Stimulated activated naive CD8-positive, alpha-beta T cell treated with anti-CD3 and anti-CD28 coated beads, Interleukin-15, amount 100 ng/mL, for 72 hours (primary cell): ENCODE results near the gene TPPP2.
A peak's percentile ranks its signal among the peaks of the same experiment; 100 is the strongest.
"Not testable (repeated sequence)": the region's sequence is repeated elsewhere in the genome, so short reads cannot be mapped to it uniquely, and the experiment has no call there.

ENCODE experiments used
- ATAC-seq: fragments of 150-1000 bp; cut with Tn5 transposase; 2 replicates; pipeline ENCODE4 v1.10.0; 2021; ENCODE audit warnings: mild to moderate bottlenecking, moderate library complexity
- DNase-seq, 2 donors: peaks; one replicate each; pipeline ENCODE4 v3.0.0; 2021 to 2022
- H3K27ac Mint-ChIP-seq, 2 donors: one replicate each; pipeline ENCODE4 v1.8.0; 2022; ENCODE audit warnings: mild to moderate bottlenecking in 2 of 2, mixed read lengths in 2 of 2, moderate library complexity in 2 of 2
- H3K27me3 Mint-ChIP-seq: one replicate; pipeline ENCODE4 v1.8.0; 2022; ENCODE audit warnings: mixed read lengths
- H3K4me1 Mint-ChIP-seq: one replicate; pipeline ENCODE4 v1.8.0; 2022; ENCODE audit warnings: mild to moderate bottlenecking, mixed read lengths
- H3K4me3 Mint-ChIP-seq, 2 donors: one replicate each; pipeline ENCODE4 v1.8.0; 2022; ENCODE audit warnings: mild to moderate bottlenecking in 2 of 2, mixed read lengths in 2 of 2, moderate library complexity in 1 of 2
- H3K9me3 Mint-ChIP-seq, 2 donors: one replicate each; pipeline ENCODE4 v1.8.0; 2022; ENCODE audit warnings: mixed read lengths in 2 of 2

The TPPP2 gene

GRCh38 chr14:21003788-21004346 is 26.1 kb upstream of the TPPP2 start:
- Mint-ChIP-seq H3K4me3 (no peak overlapping the region), H3K27me3 (no peaks in the 10 kb centered on the region), H3K4me1 (no peaks in the 10 kb centered on the region), H3K9me3 (no peaks in the 10 kb centered on the region), H3K27ac (no peak overlapping the region)
- DNase-seq (no peak), ATAC-seq (no peak)

- not testable (repeated sequence) for ATAC-seq, DNase-seq, H3K4me3 Mint-ChIP-seq, H3K27ac Mint-ChIP-seq, H3K9me3 Mint-ChIP-seq, H3K4me1 Mint-ChIP-seq
- H3K27me3 Mint-ChIP-seq, result peaks cover 35% of the 10 kb centered on the region
These were observed 20.3 kb upstream of the TPPP2 start for GRCh38 chr14:21009721-21010120.

GRCh38 chr14:21011136-21011535 is 18.9 kb upstream of the TPPP2 start:
- peaks cover 35% of the 10 kb centered on the region for H3K27me3 Mint-ChIP-seq
- no peak for DNase-seq
- H3K4me1 Mint-ChIP-seq, result no peaks in the 10 kb centered on the region
- H3K27ac Mint-ChIP-seq, result no peak overlapping the region
- H3K4me3 Mint-ChIP-seq, result no peak overlapping the region
- H3K9me3 Mint-ChIP-seq, result no peaks in the 10 kb centered on the region
- no peak for ATAC-seq

- Mint-ChIP-seq H3K4me3 (no peak overlapping the region), H3K4me1 (no peaks in the 10 kb centered on the region), H3K27me3 (peaks cover 35% of the 10 kb centered on the region), H3K9me3 (no peaks in the 10 kb centered on the region), H3K27ac (no peak overlapping the region)
- ATAC-seq, result peak; percentile 78
- peak; percentile 66 for DNase-seq
These were observed 15.2 kb upstream of the TPPP2 start for GRCh38 chr14:21014761-21015190.

- no peaks in the 10 kb centered on the region for H3K4me1 Mint-ChIP-seq
- DNase-seq (no peak), ATAC-seq (no peak)
- no peak overlapping the region for H3K27ac Mint-ChIP-seq
- no peak overlapping the region for H3K4me3 Mint-ChIP-seq
- no peaks in the 10 kb centered on the region for H3K9me3 Mint-ChIP-seq
- H3K27me3 Mint-ChIP-seq, result peaks cover 35% of the 10 kb centered on the region
These were observed 14.7 kb upstream of the TPPP2 start for GRCh38 chr14:21015312-21015711.

GRCh38 chr14:21016413-21017190 is 13.4 kb upstream of the TPPP2 start:
- ATAC-seq (no peak), DNase-seq (no peak)
- Mint-ChIP-seq H3K27ac (no peak overlapping the region), H3K27me3 (peaks cover 26% of the 10 kb centered on the region), H3K4me3 (no peak overlapping the region), H3K9me3 (no peaks in the 10 kb centered on the region), H3K4me1 (no peaks in the 10 kb centered on the region)

- H3K27ac Mint-ChIP-seq, result peak overlapping the region in 1 of 2 donors; percentile 30
- H3K9me3 Mint-ChIP-seq, result no peaks in the 10 kb centered on the region
- ATAC-seq, result no peak
- no peak overlapping the region for H3K4me3 Mint-ChIP-seq
- no peak for DNase-seq
- H3K4me1 Mint-ChIP-seq, result peaks cover under 1% of the 10 kb centered on the region
- H3K27me3 Mint-ChIP-seq, result peaks cover 15% of the 10 kb centered on the region
These were observed 12.3 kb upstream of the TPPP2 start for GRCh38 chr14:21017528-21018245.

GRCh38 chr14:21018286-21018685 is 11.7 kb upstream of the TPPP2 start:
- no peak overlapping the region for H3K27ac Mint-ChIP-seq

GRCh38 chr14:21018781-21019180 is 11.2 kb upstream of the TPPP2 start:
- ATAC-seq (no peak), DNase-seq (no peak)
- Mint-ChIP-seq H3K4me1 (peaks cover 12% of the 10 kb centered on the region), H3K27ac (no peak overlapping the region), H3K27me3 (peaks cover 7% of the 10 kb centered on the region), H3K9me3 (no peaks in the 10 kb centered on the region), H3K4me3 (no peak overlapping the region)

More at GRCh38 chr14:21018286-21018685, 11.7 kb upstream of the TPPP2 start:
- Mint-ChIP-seq H3K9me3 (no peaks in the 10 kb centered on the region), H3K4me3 (no peak overlapping the region), H3K27me3 (peaks cover 10% of the 10 kb centered on the region), H3K4me1 (peaks cover 7% of the 10 kb centered on the region)
- ATAC-seq (no peak), DNase-seq (no peak)

GRCh38 chr14:21019366-21019765 is 10.7 kb upstream of the TPPP2 start:
- H3K27ac Mint-ChIP-seq, result no peak overlapping the region
- H3K4me1 Mint-ChIP-seq, result peaks cover 18% of the 10 kb centered on the region
- no peaks in the 10 kb centered on the region for H3K9me3 Mint-ChIP-seq
- DNase-seq (no peak), ATAC-seq (no peak)
- H3K4me3 Mint-ChIP-seq, result no peak overlapping the region
- peaks cover 1% of the 10 kb centered on the region for H3K27me3 Mint-ChIP-seq

GRCh38 chr14:21020977-21021545 is 9.0 kb upstream of the TPPP2 start:
- Mint-ChIP-seq H3K9me3 (no peaks in the 10 kb centered on the region), H3K4me1 (peaks cover 27% of the 10 kb centered on the region), H3K4me3 (no peak overlapping the region), H3K27ac (no peak overlapping the region), H3K27me3 (no peaks in the 10 kb centered on the region)
- ATAC-seq (no peak), DNase-seq (no peak)

- no peaks in the 10 kb centered on the region for H3K9me3 Mint-ChIP-seq
- peak overlapping the region in 1 of 2 donors; percentile 0 for H3K4me3 Mint-ChIP-seq
- no peak overlapping the region for H3K27ac Mint-ChIP-seq
- no peak for DNase-seq
- H3K4me1 Mint-ChIP-seq, result peaks cover 33% of the 10 kb centered on the region
- no peak for ATAC-seq
- no peaks in the 10 kb centered on the region for H3K27me3 Mint-ChIP-seq
These were observed 7.3 kb upstream of the TPPP2 start for GRCh38 chr14:21022686-21023085.

GRCh38 chr14:21023174-21023573 is 6.8 kb upstream of the TPPP2 start:
- DNase-seq, result no peak
- Mint-ChIP-seq H3K27me3 (no peaks in the 10 kb centered on the region), H3K9me3 (no peaks in the 10 kb centered on the region), H3K4me1 (peaks cover 33% of the 10 kb centered on the region), H3K4me3 (no peak overlapping the region), H3K27ac (no peak overlapping the region)
- no peak for ATAC-seq

GRCh38 chr14:21023817-21024584 is 6.0 kb upstream of the TPPP2 start:
- Mint-ChIP-seq H3K27me3 (no peaks in the 10 kb centered on the region), H3K27ac (peak overlapping the region; percentile 67 to 74), H3K4me1 (peaks cover 33% of the 10 kb centered on the region), H3K9me3 (no peaks in the 10 kb centered on the region), H3K4me3 (peak overlapping the region; percentile 85 to 89)
- ATAC-seq, result peak; percentile 45
- DNase-seq, result peak in 1 of 2 donors; percentile 10
